D721Med (cell line): ENCODE data around the gene ARID1B.

ENCODE experiments used
- DNase-seq: peaks from one replicate; pipeline ENCODE4 v3.0.0; 2011; ENCODE audit warnings: low spot score; ENCODE audit not compliant: insufficient read length
- FAIRE-seq: peaks from 2 replicates; lab custom pipeline; 2011; peaks lifted over from hg19 to GRCh38; lab: Jason Lieb, UNC
- TF ChIP-seq, protein P1 (sequence below): IDR thresholded peaks from 2 replicates; pipeline ENCODE4 v1.5.1; 2012; ENCODE audit warnings: mild to moderate bottlenecking, control low read depth; ENCODE audit not compliant: insufficient read depth; ENCODE audit errors: missing control alignments

Gene ARID1B

DNA sequence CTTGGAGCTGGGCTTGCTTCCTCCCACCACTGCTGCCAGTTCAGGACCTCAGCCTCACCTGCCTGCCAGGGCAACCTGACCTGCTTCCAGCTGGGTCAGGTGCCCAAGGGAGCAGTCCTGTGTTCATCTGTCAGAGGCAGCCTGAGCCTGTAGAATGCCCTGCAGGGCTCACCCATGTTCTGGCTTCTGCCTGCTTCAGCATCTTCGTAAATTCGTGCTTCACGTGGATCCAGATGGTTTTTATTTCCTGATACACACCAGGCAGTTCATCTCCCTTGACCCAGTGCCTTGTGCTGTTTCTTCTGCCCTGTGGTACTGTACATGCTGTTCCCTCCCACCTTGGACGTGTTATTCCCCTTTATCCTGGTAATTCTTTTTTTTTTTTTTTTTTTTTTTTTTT lies 50.2 kb downstream of the ARID1B start:
- TF ChIP-seq, protein P1, sequence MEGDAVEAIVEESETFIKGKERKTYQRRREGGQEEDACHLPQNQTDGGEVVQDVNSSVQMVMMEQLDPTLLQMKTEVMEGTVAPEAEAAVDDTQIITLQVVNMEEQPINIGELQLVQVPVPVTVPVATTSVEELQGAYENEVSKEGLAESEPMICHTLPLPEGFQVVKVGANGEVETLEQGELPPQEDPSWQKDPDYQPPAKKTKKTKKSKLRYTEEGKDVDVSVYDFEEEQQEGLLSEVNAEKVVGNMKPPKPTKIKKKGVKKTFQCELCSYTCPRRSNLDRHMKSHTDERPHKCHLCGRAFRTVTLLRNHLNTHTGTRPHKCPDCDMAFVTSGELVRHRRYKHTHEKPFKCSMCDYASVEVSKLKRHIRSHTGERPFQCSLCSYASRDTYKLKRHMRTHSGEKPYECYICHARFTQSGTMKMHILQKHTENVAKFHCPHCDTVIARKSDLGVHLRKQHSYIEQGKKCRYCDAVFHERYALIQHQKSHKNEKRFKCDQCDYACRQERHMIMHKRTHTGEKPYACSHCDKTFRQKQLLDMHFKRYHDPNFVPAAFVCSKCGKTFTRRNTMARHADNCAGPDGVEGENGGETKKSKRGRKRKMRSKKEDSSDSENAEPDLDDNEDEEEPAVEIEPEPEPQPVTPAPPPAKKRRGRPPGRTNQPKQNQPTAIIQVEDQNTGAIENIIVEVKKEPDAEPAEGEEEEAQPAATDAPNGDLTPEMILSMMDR = no peak
- FAIRE-seq (no peak), DNase-seq (no peak)

DNA sequence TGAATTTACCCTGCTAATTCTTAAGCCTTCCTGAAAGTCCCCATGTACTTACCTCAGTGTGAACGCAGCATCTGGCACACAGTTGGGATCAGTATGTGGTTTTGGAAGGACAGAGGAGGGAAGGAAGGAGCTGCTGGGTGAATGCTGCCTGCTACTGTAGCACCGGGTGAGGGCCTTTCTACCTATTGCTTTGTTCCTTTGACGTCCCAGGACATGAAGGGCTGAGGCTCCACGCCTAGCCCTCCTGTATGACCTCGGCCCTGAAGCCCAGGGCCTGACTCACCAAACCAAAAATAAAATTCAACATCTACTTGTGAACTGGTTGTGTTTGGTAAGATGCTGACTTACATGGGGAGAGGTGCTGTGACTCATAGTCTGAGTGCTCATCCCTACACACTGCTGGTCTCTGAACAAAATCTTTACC lies 51.1 kb downstream of the ARID1B start:
- no peak for FAIRE-seq
- peak; percentile 40 for DNase-seq
- TF ChIP-seq, protein P1 = no peak

DNA sequence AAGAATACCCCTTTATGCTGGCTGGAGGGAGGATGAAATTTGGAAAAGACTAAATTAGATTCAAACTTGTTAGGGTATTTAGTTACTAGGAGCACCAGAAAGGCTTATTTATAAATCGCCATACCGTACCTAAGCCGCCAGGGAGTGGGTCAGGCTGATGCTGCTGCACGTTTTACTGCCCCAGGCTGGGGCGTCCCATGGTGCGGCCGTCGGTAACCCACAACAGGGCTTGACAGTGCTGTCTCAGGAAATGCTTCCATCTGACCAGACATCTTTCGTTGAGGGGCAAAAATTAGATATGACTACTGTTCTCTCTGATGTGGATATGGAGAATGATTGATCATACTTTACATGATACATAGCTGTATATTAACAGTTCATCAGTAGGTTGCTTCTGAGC lies 52.9 kb downstream of the ARID1B start:
- DNase-seq (no peak), FAIRE-seq (no peak)
- TF ChIP-seq, protein P1 = no peak

DNA sequence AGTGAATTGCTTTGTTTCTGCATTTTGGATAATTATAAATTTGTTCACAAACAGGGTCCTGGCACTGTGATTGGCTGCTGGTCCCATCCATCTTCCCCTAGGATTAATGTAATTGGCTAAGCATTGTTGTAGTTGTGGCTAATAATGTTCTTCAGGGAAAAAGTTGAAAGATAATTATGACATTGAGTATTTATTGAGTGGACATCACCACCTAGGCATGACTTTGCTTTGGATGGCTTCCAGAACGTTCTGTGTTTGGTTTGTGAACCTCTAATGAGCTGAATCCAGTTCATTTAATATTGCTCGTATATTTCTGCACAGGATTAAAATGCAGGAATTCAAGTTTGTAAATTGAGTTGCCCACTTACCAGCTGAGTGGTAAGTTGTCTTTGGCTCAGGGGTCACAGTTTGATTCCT lies 55.1 kb downstream of the ARID1B start:
- no peak for FAIRE-seq
- TF ChIP-seq, protein P1 = no peak
- no peak for DNase-seq

DNA sequence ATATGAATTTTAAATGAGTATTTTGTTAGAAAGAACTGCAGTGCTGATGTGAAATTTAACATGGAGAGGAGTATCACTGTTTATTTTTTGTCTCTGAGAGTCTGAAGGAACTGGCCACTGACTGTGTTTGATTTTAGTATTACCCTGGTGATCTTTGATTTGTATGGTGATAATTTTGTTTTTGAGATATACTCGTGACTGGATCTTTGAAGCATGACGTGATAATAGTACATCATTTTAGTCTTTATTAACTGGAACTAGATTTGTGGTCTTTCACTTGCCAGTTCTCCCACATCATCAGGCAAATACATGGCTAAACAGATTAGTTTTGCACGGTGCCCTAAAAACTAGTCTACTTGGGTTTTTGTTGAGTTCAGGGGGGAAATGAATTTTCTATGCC lies 55.5 kb downstream of the ARID1B start:
- TF ChIP-seq, protein P1 = no peak
- FAIRE-seq = no peak

DNA sequence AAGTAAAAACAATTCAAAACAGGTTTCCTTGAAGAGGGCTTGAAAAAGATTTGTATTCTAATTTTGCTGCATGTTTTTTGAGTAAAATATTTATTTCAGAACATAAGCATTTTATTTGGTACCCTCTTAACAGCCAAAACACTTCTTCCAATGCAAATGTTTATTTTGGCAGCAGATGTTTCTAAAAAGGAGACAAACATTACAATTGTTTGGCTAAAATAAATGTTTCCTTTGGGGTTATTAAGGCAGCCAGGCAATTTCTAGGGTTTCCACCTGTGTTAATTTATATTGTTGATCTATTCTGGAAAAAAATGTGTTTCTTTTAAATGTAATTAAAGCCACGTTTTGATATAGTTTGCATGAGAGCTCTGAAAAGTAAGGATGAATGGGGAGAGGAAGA lies 56.6 kb downstream of the ARID1B start:
- FAIRE-seq (no peak), DNase-seq (no peak)

More for the DNA sequence above, 55.5 kb downstream of the ARID1B start:
- no peak for DNase-seq

DNA sequence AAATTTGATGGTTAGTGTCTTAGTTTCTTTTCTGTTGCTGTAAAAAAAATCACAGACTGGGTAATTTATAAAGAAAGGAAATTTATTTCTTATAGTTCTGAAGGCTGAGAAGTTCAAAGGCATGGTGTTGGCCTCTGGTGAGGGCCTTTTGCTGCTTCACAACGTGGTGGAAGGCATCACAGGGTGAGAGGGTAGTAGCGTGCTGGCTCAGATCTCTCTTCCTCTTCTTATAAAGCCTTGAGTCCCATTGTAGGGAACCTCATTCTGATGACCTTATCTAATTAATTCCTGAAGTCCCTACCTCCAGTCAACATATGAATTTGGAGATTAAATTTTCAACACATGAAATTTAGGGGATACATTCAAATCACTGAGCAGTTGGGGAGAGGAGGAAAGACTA lies 62.0 kb downstream of the ARID1B start:
- no peak for DNase-seq
- FAIRE-seq = no peak
- TF ChIP-seq, protein P1 = no peak

More for the DNA sequence above, 56.6 kb downstream of the ARID1B start:
- TF ChIP-seq, protein P1 = no peak
